ENCODE results near the gene KCNQ4. TPM values are rescaled to one million over a fixed set of nuclear protein-coding genes. Genes with fewer than 3 reads are reported as not detected.

The KCNQ4 gene
- total and polyA plus RNA-seq, 2 of the 8 experiments (the other 6 are each of a cell fraction or from before 2014, with no cell fraction given): 2.2 to 3.9 TPM

DNA sequence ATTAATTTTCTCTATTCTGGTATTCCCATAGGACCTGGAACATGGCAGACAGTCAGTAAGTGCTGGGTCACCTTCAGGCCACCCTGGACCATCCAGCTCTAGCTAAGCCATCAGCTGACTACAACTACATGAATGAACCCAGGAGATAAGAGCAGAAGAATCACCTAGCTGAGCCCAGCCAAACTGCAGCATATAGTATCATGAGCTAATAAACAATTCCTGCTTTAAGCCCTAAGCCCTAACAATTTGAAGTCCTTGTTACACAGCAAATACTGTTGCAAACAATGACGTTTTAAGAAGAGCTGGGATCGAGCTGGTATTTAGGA, 92.8 kb downstream of the KCNQ4 start:
- no peaks in the 10 kb centered on the region for H4K20me1 ChIP-seq (replicated peaks in 1 of 2; ENCODE audit: control insufficient read depth in 1 of 2, insufficient read depth in 2 of 2, low read length in 2 of 2)
- no peak overlapping the region for H3K4ac ChIP-seq (replicated peaks; ENCODE audit: insufficient read length, low read depth, low read length)
- H4K8ac ChIP-seq (ENCODE audit: extremely low read depth, insufficient read depth, low read length): no peak overlapping the region
- no peak overlapping the region for H3K9ac ChIP-seq (replicated peaks in 1 of 4; ENCODE audit: extremely low read depth in 1 of 4, low read depth in 3 of 4, low read length in 3 of 4)
- H3K27me3 ChIP-seq (replicated peaks in 1 of 4; ENCODE audit: control insufficient read depth in 3 of 4, extremely low read depth in 1 of 4, insufficient read depth in 3 of 4, low read length in 3 of 4): no peaks in the 10 kb centered on the region; a peak in 2 of 7 replicates
- no peak for DNase-seq (ENCODE audit: low read depth in 1 of 2, low spot score in 2 of 2)
- H2BK12ac ChIP-seq (ENCODE audit: low read depth, low read length): no peak overlapping the region
- no peak overlapping the region for H2BK120ac ChIP-seq (replicated peaks; ENCODE audit: low read depth, low read length)
- H3K4me2 ChIP-seq (ENCODE audit: insufficient read depth in 1 of 2, low read depth in 2 of 2, low read length in 2 of 2): no peak overlapping the region
- peaks cover 3 to 6% of the 10 kb centered on the region in 2 experiments; a peak in 3 of 4 replicates for H3K9me3 ChIP-seq (ENCODE audit: insufficient read depth in 2 of 2, low read depth in 1 of 2, low read length in 1 of 2)
- peaks cover 1 to 10% (median 4%) of the 10 kb centered on the region in 4 experiments; a peak in 4 of 7 replicates for H3K4me1 ChIP-seq (replicated peaks in 1 of 4; ENCODE audit: control insufficient read depth in 3 of 4, insufficient read depth in 4 of 4, low read length in 3 of 4)
- no peak overlapping the region for H2BK20ac ChIP-seq (ENCODE audit: low read length)
- POLR2A ChIA-PET (ENCODE audit: partially characterized antibody): interaction anchor here (2.9 kb wide), 1 partner anchor 14 kb away, joined by 10 read pairs; the partner anchor contains the start of gene CITED4
- no peak overlapping the region for H2BK5ac ChIP-seq (ENCODE audit: low read depth, low read length)
- 91% methylated on average over 2 of the region's 2 CpGs; no CpG with 5 or more reads in 1 of the 2 experiments for WGBS, 2 experiments (ENCODE audit: extremely low coverage in 1 of 2, insufficient coverage in 1 of 2, insufficient read length in 1 of 2, insufficient replicate concordance in 2 of 2, low coverage in 1 of 2, low lambda C conversion rate in 2 of 2, missing lambda C conversion rate in 1 of 2)
- H2AK5ac ChIP-seq (ENCODE audit: low read depth, low read length): no peak overlapping the region
- no peak overlapping the region for H3K18ac ChIP-seq (ENCODE audit: extremely low read depth, low read length)
- no peak overlapping the region for H4K91ac ChIP-seq (replicated peaks; ENCODE audit: insufficient read length, low read length)
- H3K79me1 ChIP-seq (ENCODE audit: low read depth, low read length): no peaks in the 10 kb centered on the region
- H2AFZ ChIP-seq (ENCODE audit: low read length): no peak overlapping the region
- no peak for FAIRE-seq
- no peak overlapping the region for H4K5ac ChIP-seq (ENCODE audit: insufficient read length, low read depth, low read length)
- no peak overlapping the region for H3K14ac ChIP-seq (ENCODE audit: insufficient read length)
- H3K4me3 ChIP-seq (ENCODE audit: extremely low read depth in 1 of 4, insufficient read depth in 2 of 4, low read depth in 3 of 4, low read length in 4 of 4): no peak overlapping the region
- no peak overlapping the region for H3K56ac ChIP-seq (replicated peaks; ENCODE audit: insufficient read length, low read depth, low read length)
- no peak overlapping the region for H3K27ac ChIP-seq (ENCODE audit: low read depth, low read length)
- CTCF ChIA-PET (ENCODE audit: partially characterized antibody): interaction anchor here (0.6 to 8.0 kb wide), 6 partner anchors 9 to 102 kb away, joined by 3 to 83 read pairs (median 4); partner anchors contain the start of gene CITED4
- H2BK15ac ChIP-seq (ENCODE audit: low read length): no peak overlapping the region
- no peak overlapping the region for H3K23ac ChIP-seq (ENCODE audit: insufficient read length)
- H3K79me2 ChIP-seq (ENCODE audit: control insufficient read depth in 1 of 2, insufficient read depth in 2 of 2, low read length in 2 of 2): no peaks in the 10 kb centered on the region
- no peaks in the 10 kb centered on the region for H3K36me3 ChIP-seq (ENCODE audit: control insufficient read depth in 2 of 4, insufficient read depth in 4 of 4, low read length in 3 of 4)
- no peak for TF ChIP-seq EP300 (IDR thresholded peaks at IDR 0.05; ENCODE audit: borderline replicate concordance in 1 of 2, low read depth in 2 of 2, low read length in 2 of 2)
- no peak for TF ChIP-seq POU5F1 (IDR thresholded peaks at IDR 0.05; ENCODE audit: low read depth, low read length)
- TF ChIP-seq TAF1 (IDR thresholded peaks at IDR 0.05; ENCODE audit: low read depth, low read length): no peak
- TF ChIP-seq CEBPB (IDR thresholded peaks at IDR 0.05; ENCODE audit: low read depth, low read length): no peak
- no peak for TF ChIP-seq EZH2 (IDR thresholded peaks at IDR 0.05; ENCODE audit: low read depth, low read length, severe bottlenecking)
- TF ChIP-seq, protein P1, sequence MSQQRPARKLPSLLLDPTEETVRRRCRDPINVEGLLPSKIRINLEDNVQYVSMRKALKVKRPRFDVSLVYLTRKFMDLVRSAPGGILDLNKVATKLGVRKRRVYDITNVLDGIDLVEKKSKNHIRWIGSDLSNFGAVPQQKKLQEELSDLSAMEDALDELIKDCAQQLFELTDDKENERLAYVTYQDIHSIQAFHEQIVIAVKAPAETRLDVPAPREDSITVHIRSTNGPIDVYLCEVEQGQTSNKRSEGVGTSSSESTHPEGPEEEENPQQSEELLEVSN (IDR thresholded peaks at IDR 0.05): no peak
- TF ChIP-seq NANOG (IDR thresholded peaks at IDR 0.05; ENCODE audit: insufficient read depth, low read depth, low read length, poor library complexity, severe bottlenecking): no peak
- TF ChIP-seq CHD2 (IDR thresholded peaks at IDR 0.05; ENCODE audit: low read length): no peak
- no peak for TF ChIP-seq GTF2F1 (IDR thresholded peaks at IDR 0.05; ENCODE audit: borderline replicate concordance, low read depth, low read length)
- TF ChIP-seq PHF8 (conservative IDR thresholded peaks at IDR 0.05; ENCODE audit: low read depth, low read length): no peak
- H3K23me2 ChIP-seq (ENCODE audit: low read depth, low read length): no peaks in the 10 kb centered on the region
